HEK293 (cell line): ENCODE data around the gene TAOK3.

Experiments used
- EGR2 ChIP-seq: fragments of 450-650 bp; formaldehyde crosslinking; IDR thresholded peaks from 2 replicates; pipeline ENCODE4 v1.5.1; 2016; ENCODE audit warnings: low read depth, missing biosample characterization, missing genetic modification characterization
- INSM2 ChIP-seq: fragments of 450-650 bp; formaldehyde crosslinking; IDR thresholded peaks from 2 replicates; pipeline ENCODE4 v1.5.1; 2016; ENCODE audit warnings: missing biosample characterization, missing genetic modification characterization
- KLF17 ChIP-seq: fragments of 450-650 bp; formaldehyde crosslinking; IDR thresholded peaks from 2 replicates; pipeline ENCODE4 v1.5.1; 2016; ENCODE audit warnings: missing biosample characterization, missing genetic modification characterization
- PBX3 ChIP-seq: sonication (generic); formaldehyde crosslinking; IDR thresholded peaks from 2 replicates; pipeline ENCODE4 v1.8.1; 2022; ENCODE audit warnings: mild to moderate bottlenecking, moderate library complexity, missing genetic modification reagents
- PRDM10 ChIP-seq: fragments of 450-650 bp; formaldehyde crosslinking; IDR thresholded peaks from 2 replicates; pipeline ENCODE4 v1.5.1; 2016; ENCODE audit warnings: missing biosample characterization, missing genetic modification characterization
- REST ChIP-seq: fragments of 450-650 bp; formaldehyde crosslinking; IDR thresholded peaks from 2 replicates; pipeline ENCODE4 v1.5.1; 2016; ENCODE audit warnings: missing biosample characterization, missing genetic modification characterization
- ZBTB44 ChIP-seq: fragments of 450-650 bp; IDR thresholded peaks from 2 replicates; pipeline ENCODE4 v1.5.1; 2018; ENCODE audit warnings: missing biosample characterization, mild to moderate bottlenecking, missing genetic modification characterization
- ZNF175 ChIP-seq: fragments of 450-650 bp; formaldehyde crosslinking; IDR thresholded peaks from 2 replicates; pipeline ENCODE4 v1.5.1; 2016; ENCODE audit warnings: missing biosample characterization, missing genetic modification characterization
- ZNF24 ChIP-seq: fragments of 450-650 bp; formaldehyde crosslinking; IDR thresholded peaks from 2 replicates; pipeline ENCODE4 v1.5.1; 2016; ENCODE audit warnings: missing biosample characterization, missing genetic modification characterization
- ZNF311 ChIP-seq: fragments of 450-650 bp; formaldehyde crosslinking; IDR thresholded peaks from 2 replicates; pipeline ENCODE4 v1.5.1; 2017; ENCODE audit warnings: missing biosample characterization, missing genetic modification characterization, borderline replicate concordance
- ZNF394 ChIP-seq: fragments of 450-650 bp; formaldehyde crosslinking; IDR thresholded peaks from 2 replicates; pipeline ENCODE4 v1.5.1; 2016; ENCODE audit warnings: missing biosample characterization, missing genetic modification characterization, mild to moderate bottlenecking, moderate library complexity, borderline replicate concordance
- ZNF449 ChIP-seq: fragments of 450-650 bp; formaldehyde crosslinking; IDR thresholded peaks from 2 replicates; pipeline ENCODE4 v1.5.1; 2017; ENCODE audit warnings: missing biosample characterization, mild to moderate bottlenecking, missing genetic modification characterization, moderate library complexity
- ZNF488 ChIP-seq: fragments of 450-650 bp; formaldehyde crosslinking; IDR thresholded peaks from 2 replicates; pipeline ENCODE4 v1.5.1; 2016; ENCODE audit warnings: missing biosample characterization, missing genetic modification characterization
- ZNF629 ChIP-seq: fragments of 450-650 bp; formaldehyde crosslinking; IDR thresholded peaks from 2 replicates; pipeline ENCODE4 v1.5.1; 2017; ENCODE audit warnings: missing biosample characterization, missing genetic modification characterization
- ZNF654 ChIP-seq: fragments of 450-650 bp; formaldehyde crosslinking; IDR thresholded peaks from 2 replicates; pipeline ENCODE4 v1.5.1; 2016; ENCODE audit warnings: low read depth, missing biosample characterization, missing genetic modification characterization
- ZNF76 ChIP-seq: fragments of 450-650 bp; formaldehyde crosslinking; IDR thresholded peaks from 2 replicates; pipeline ENCODE4; 2016; ENCODE audit warnings: low read depth, missing biosample characterization, missing genetic modification characterization, borderline replicate concordance
- ZNF792 ChIP-seq: fragments of 450-650 bp; formaldehyde crosslinking; IDR thresholded peaks from 2 replicates; pipeline ENCODE4 v1.5.1; 2016; ENCODE audit warnings: missing biosample characterization, missing genetic modification characterization
- ZNF843 ChIP-seq: fragments of 450-650 bp; formaldehyde crosslinking; IDR thresholded peaks from 2 replicates; pipeline ENCODE4 v1.5.1; 2016; ENCODE audit warnings: missing biosample characterization, missing genetic modification characterization
- ZSCAN18 ChIP-seq: fragments of 450-650 bp; formaldehyde crosslinking; IDR thresholded peaks from 2 replicates; pipeline ENCODE4 v1.5.1; 2016; ENCODE audit warnings: missing biosample characterization, missing genetic modification characterization

Gene TAOK3

GRCh38 chr12:118357257-118358007, 15.3 kb downstream of the TAOK3 start (continued):
- TF ChIP-seq ZNF792 (tag by site-specific recombination) (no peak), REST (tag by site-specific recombination) (no peak), ZNF488 (peak; percentile 34; the same call in 1 of the 2 replicates), INSM2 (0 out of 2 replicates have a peak, but pooled peaks have one; percentile 33), ZNF654 (no peak), ZSCAN18 (tag by site-specific recombination) (no peak), ZNF629 (tag by site-specific recombination) (peak; percentile 61), ZNF843 (tag by site-specific recombination) (peak; percentile 85), ZNF76 (tag by site-specific recombination) (peak; percentile 34; the same call in 1 of the 2 replicates), ZNF175 (tag by site-specific recombination) (no peak), ZNF311 (tag by site-specific recombination) (no peak), EGR2 (tag by site-specific recombination) (no peak), PBX3 (CRISPR knock-in tag) (no peak), ZNF394 (tag by site-specific recombination) (0 out of 2 replicates have a peak, but pooled peaks have one; percentile 46), KLF17 (no peak), ZNF449 (tag by site-specific recombination) (no peak), ZNF24 (tag by site-specific recombination) (no peak), PRDM10 (tag by site-specific recombination) (peak; percentile 35; the same call in 1 of the 2 replicates), ZBTB44 (peak; percentile 53)
